NCI-H2171 treated with DMSO at 0.1 percent for 48 hours (cell line): ENCODE data around the gene ACVR2B.

Source experiments
- DNase-seq: peaks from one replicate; lab custom pipeline; 2025; lab: John Stamatoyannopoulos, UW

The ACVR2B gene

GRCh38 chr3:38458796-38459498, 5.3 kb downstream of the ACVR2B start:
- no peak for DNase-seq

GRCh38 chr3:38459499-38460048, 5.9 kb downstream of the ACVR2B start:
- DNase-seq: no peak

GRCh38 chr3:38460377-38461270, 6.9 kb downstream of the ACVR2B start:
- no peak for DNase-seq

- no peak for DNase-seq
These were observed 12.0 kb downstream of the ACVR2B start for GRCh38 chr3:38465588-38466154.

GRCh38 chr3:38468765-38469164, 15.1 kb downstream of the ACVR2B start:
- DNase-seq: no peak

- DNase-seq: no peak
These were observed 16.2 kb downstream of the ACVR2B start for GRCh38 chr3:38469852-38470251.

- DNase-seq: no peak
These were observed 17.7 kb downstream of the ACVR2B start for GRCh38 chr3:38471260-38471857.

- DNase-seq: no peak
These were observed 18.7 kb downstream of the ACVR2B start for GRCh38 chr3:38472342-38472741.

- DNase-seq: peak; percentile 1
These were observed 19.5 kb downstream of the ACVR2B start for GRCh38 chr3:38473229-38473628.

GRCh38 chr3:38474928-38475605, 21.4 kb downstream of the ACVR2B start:
- DNase-seq: no peak

GRCh38 chr3:38475716-38476115, 22.0 kb downstream of the ACVR2B start:
- DNase-seq: no peak

GRCh38 chr3:38476157-38476756, 22.6 kb downstream of the ACVR2B start:
- DNase-seq: no peak

GRCh38 chr3:38477057-38477820, 23.5 kb downstream of the ACVR2B start:
- DNase-seq: no peak

GRCh38 chr3:38477839-38478450, 24.3 kb downstream of the ACVR2B start:
- DNase-seq: no peak

- no peak for DNase-seq
These were observed 25.2 kb downstream of the ACVR2B start for GRCh38 chr3:38478901-38479300.

- peak; percentile 10 for DNase-seq
These were observed 25.9 kb downstream of the ACVR2B start for GRCh38 chr3:38479431-38480092.

- DNase-seq: no peak
These were observed 26.4 kb downstream of the ACVR2B start for GRCh38 chr3:38480093-38480445.

GRCh38 chr3:38480930-38481329, 27.2 kb downstream of the ACVR2B start:
- DNase-seq: no peak

- no peak for DNase-seq
These were observed 29.3 kb downstream of the ACVR2B start for GRCh38 chr3:38482951-38483350.

GRCh38 chr3:38487323-38487722, 33.6 kb downstream of the ACVR2B start:
- DNase-seq: no peak
